Endothelial cell (in vitro differentiated cells): ENCODE measurements around the gene FARS2. TPM values are rescaled to one million over a fixed set of nuclear protein-coding genes. Genes with fewer than 3 reads are reported as not detected.

Source experiments
- DNase-seq: peaks from one replicate; pipeline ENCODE4 v3.0.0; 2021; ENCODE audit warnings: low spot score
- H3K27ac Mint-ChIP-seq: one replicate; pipeline ENCODE4 v1.8.0; 2021; ENCODE audit warnings: mixed read lengths, inconsistent platforms; ENCODE audit not compliant: unreplicated experiment
- H3K27me3 Mint-ChIP-seq: one replicate; pipeline ENCODE4 v1.8.0; 2021; ENCODE audit warnings: mild to moderate bottlenecking, moderate library complexity, mixed read lengths, inconsistent platforms; ENCODE audit not compliant: unreplicated experiment
- H3K36me3 Mint-ChIP-seq: one replicate; pipeline ENCODE4 v1.8.0; 2021; ENCODE audit warnings: mild to moderate bottlenecking, low read depth, mixed read lengths, inconsistent platforms; ENCODE audit not compliant: unreplicated experiment
- H3K4me1 Mint-ChIP-seq: one replicate; pipeline ENCODE4 v1.8.0; 2021; ENCODE audit warnings: mild to moderate bottlenecking, mixed read lengths, inconsistent platforms; ENCODE audit not compliant: unreplicated experiment
- H3K4me3 Mint-ChIP-seq: one replicate; pipeline ENCODE4 v1.8.0; 2021; ENCODE audit warnings: mild to moderate bottlenecking, mixed read lengths, inconsistent platforms; ENCODE audit not compliant: unreplicated experiment
- H3K9me3 Mint-ChIP-seq: one replicate; pipeline ENCODE4 v1.8.0; 2021; ENCODE audit warnings: mixed read lengths, inconsistent platforms; ENCODE audit not compliant: unreplicated experiment
- total RNA-seq: library from RNA; stranded (reverse); fragmentation: NEBNext Ultra II Directional; extraction: Animal tissue kit (Norgen Biotek cat#: 25700); gene quantifications from one replicate; pipeline ENCODE4 v1.2.1, GENCODE V29; 2021; ENCODE audit not compliant: unreplicated experiment
- TF ChIP-seq, protein P1 (sequence below): fragments of 200-600 bp; sonication (generic); IDR thresholded peaks from one replicate; pipeline ENCODE4 v1.5.0; 2021; ENCODE audit warnings: antibody characterized with exemption; ENCODE audit not compliant: unreplicated experiment

Gene FARS2
- total RNA-seq, 1 donor from 2014 or later = 17.8 TPM

DNA sequence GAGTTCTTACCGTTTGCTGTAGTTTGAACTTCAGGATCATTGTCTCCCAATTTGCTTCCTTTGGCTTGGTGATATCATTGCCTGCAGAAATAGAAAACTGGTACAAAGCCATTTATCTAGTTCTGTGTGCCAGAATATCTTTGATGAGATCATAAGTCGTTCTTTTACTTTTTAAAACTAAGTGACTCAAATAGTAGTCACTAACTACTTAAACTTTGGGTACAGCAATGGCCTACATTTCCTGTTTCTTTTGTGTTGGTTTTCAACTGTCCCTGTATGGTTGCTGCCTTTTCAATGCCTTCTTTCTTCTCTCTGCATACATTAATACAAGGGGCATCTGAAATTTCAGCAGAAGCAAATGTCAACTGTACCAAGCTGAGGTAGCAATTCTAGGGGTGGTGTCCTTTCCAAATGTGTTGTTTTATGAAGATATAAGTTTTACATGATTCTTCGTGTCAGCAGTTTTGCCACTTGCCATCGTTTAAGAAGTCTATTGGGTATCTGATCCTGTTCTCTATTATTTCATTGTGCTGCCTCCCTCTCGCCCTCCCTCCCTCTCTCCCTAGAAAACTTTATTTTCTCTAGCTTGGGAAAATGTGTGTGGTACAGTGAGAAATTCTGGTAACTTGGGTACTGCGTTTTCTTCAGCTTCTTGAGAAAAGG lies 238.5 kb downstream of the FARS2 start:
- H3K27ac Mint-ChIP-seq = no peak overlapping the region
- no peak for DNase-seq
- H3K9me3 Mint-ChIP-seq = no peaks in the 10 kb centered on the region
- H3K4me3 Mint-ChIP-seq = no peak overlapping the region
- no peaks in the 10 kb centered on the region for H3K36me3 Mint-ChIP-seq
- H3K27me3 Mint-ChIP-seq = no peaks in the 10 kb centered on the region
- TF ChIP-seq, protein P1, sequence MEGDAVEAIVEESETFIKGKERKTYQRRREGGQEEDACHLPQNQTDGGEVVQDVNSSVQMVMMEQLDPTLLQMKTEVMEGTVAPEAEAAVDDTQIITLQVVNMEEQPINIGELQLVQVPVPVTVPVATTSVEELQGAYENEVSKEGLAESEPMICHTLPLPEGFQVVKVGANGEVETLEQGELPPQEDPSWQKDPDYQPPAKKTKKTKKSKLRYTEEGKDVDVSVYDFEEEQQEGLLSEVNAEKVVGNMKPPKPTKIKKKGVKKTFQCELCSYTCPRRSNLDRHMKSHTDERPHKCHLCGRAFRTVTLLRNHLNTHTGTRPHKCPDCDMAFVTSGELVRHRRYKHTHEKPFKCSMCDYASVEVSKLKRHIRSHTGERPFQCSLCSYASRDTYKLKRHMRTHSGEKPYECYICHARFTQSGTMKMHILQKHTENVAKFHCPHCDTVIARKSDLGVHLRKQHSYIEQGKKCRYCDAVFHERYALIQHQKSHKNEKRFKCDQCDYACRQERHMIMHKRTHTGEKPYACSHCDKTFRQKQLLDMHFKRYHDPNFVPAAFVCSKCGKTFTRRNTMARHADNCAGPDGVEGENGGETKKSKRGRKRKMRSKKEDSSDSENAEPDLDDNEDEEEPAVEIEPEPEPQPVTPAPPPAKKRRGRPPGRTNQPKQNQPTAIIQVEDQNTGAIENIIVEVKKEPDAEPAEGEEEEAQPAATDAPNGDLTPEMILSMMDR = no peak
- H3K4me1 Mint-ChIP-seq = peaks cover 5% of the 10 kb centered on the region

DNA sequence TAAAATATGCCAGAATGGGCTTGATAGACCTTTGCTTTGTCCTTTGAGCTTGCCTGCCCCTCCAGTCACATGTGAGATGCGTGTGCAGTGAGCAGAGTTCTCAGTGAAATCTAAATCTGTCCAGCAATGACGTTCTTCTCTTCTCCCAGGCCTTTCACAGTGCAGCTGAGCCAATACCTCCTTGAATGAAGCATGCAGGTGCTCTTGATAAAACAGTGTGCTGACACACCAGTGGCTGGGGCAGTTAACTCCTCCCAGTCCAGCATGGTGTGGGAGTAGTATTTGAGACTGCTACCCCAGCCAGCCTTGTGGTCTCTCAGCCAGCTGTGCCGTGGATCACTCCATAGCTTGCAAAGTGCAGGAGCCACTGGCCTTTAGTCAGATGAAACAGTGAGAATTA lies 240.5 kb downstream of the FARS2 start:
- DNase-seq = no peak
- no peak overlapping the region for H3K27ac Mint-ChIP-seq
- no peak overlapping the region for H3K4me3 Mint-ChIP-seq
- no peaks in the 10 kb centered on the region for H3K36me3 Mint-ChIP-seq
- peaks cover 5% of the 10 kb centered on the region for H3K4me1 Mint-ChIP-seq
- TF ChIP-seq, protein P1 = no peak
- H3K9me3 Mint-ChIP-seq = no peaks in the 10 kb centered on the region
- H3K27me3 Mint-ChIP-seq = no peaks in the 10 kb centered on the region

DNA sequence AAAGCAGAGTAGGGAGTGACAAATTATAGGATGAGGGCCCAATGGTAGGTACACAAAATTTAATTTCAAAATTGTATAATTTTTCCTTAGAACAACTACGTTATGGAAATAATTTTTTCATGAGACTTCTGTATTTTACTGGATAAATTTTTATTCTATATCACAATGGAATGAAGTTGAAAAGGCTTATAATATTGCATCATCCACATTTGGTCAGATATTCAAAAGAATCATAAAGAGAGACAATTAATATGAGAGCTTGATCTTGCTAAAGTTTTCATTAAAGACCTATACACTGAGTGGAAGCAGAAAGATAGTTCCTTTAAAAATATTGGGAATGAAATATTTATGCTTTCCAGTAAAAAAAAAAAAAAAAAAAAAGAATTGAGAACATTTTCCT lies 242.8 kb downstream of the FARS2 start:
- no peak overlapping the region for H3K4me3 Mint-ChIP-seq
- no peaks in the 10 kb centered on the region for H3K9me3 Mint-ChIP-seq
- no peak for DNase-seq
- peaks cover 2% of the 10 kb centered on the region for H3K27me3 Mint-ChIP-seq
- H3K27ac Mint-ChIP-seq = no peak overlapping the region
- no peaks in the 10 kb centered on the region for H3K36me3 Mint-ChIP-seq
- TF ChIP-seq, protein P1 = no peak
- peaks cover 9% of the 10 kb centered on the region for H3K4me1 Mint-ChIP-seq

GRCh38 chr6:5506149-5506548 lies 244.8 kb downstream of the FARS2 start:
- Mint-ChIP-seq H3K9me3 (no peaks in the 10 kb centered on the region), H3K36me3 (no peaks in the 10 kb centered on the region), H3K4me3 (no peak overlapping the region), H3K27me3 (peaks cover 5% of the 10 kb centered on the region), H3K4me1 (peaks cover 3% of the 10 kb centered on the region), H3K27ac (no peak overlapping the region)
- TF ChIP-seq, protein P1 = no peak
- DNase-seq = no peak

DNA sequence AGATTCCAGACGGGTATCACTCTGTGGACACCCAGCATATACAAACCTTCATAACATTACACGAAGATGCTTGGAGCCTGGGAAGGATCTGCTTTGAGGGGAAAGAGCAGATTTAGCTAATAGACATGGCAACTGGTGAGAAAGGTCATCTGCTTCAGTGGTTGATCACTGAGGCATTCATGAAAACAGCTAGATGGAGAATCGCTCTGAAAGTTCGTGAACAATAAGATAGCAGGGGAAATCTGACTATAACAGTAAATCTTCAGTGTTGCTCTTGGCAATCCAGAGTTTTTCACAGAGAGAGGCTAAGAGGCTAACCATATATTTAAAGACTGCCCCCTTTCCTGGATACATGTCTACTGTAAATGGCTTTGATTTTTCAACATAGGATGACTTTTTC lies 245.3 kb downstream of the FARS2 start:
- peaks cover 3% of the 10 kb centered on the region for H3K4me1 Mint-ChIP-seq
- TF ChIP-seq, protein P1 = no peak
- H3K27me3 Mint-ChIP-seq = peaks cover 5% of the 10 kb centered on the region
- DNase-seq = no peak
- H3K27ac Mint-ChIP-seq = no peak overlapping the region
- H3K9me3 Mint-ChIP-seq = no peaks in the 10 kb centered on the region
- H3K4me3 Mint-ChIP-seq = no peak overlapping the region
- no peaks in the 10 kb centered on the region for H3K36me3 Mint-ChIP-seq
